Mucosa of stomach (tissue), 1 donor: Measurements from ENCODE around the gene PITX1.

Source experiments
- H3K27me3 ChIP-seq: one replicate; pipeline ENCODE4 v1.7.0; 2013; ENCODE audit warnings: mild to moderate bottlenecking, low read length; ENCODE audit not compliant: control insufficient read depth, insufficient read depth
- H3K36me3 ChIP-seq: one replicate; pipeline ENCODE4 v1.7.0; 2013; ENCODE audit warnings: low read length; ENCODE audit not compliant: control insufficient read depth, insufficient read depth
- H3K4me1 ChIP-seq: one replicate; pipeline ENCODE4 v1.7.0; 2013; ENCODE audit warnings: mild to moderate bottlenecking, low read length; ENCODE audit not compliant: control insufficient read depth, insufficient read depth
- H3K4me3 ChIP-seq: one replicate; pipeline ENCODE4 v1.7.0; 2013; ENCODE audit warnings: low read length
- H3K9ac ChIP-seq: one replicate; pipeline ENCODE4 v1.7.0; 2013; ENCODE audit warnings: mild to moderate bottlenecking, low read length, moderate library complexity
- H3K9me3 ChIP-seq: one replicate; pipeline ENCODE4 v1.7.0; 2013; ENCODE audit warnings: mild to moderate bottlenecking, low read length, moderate library complexity; ENCODE audit not compliant: control insufficient read depth
- donor health status: Pancreatic carcinoma.

Gene PITX1

DNA sequence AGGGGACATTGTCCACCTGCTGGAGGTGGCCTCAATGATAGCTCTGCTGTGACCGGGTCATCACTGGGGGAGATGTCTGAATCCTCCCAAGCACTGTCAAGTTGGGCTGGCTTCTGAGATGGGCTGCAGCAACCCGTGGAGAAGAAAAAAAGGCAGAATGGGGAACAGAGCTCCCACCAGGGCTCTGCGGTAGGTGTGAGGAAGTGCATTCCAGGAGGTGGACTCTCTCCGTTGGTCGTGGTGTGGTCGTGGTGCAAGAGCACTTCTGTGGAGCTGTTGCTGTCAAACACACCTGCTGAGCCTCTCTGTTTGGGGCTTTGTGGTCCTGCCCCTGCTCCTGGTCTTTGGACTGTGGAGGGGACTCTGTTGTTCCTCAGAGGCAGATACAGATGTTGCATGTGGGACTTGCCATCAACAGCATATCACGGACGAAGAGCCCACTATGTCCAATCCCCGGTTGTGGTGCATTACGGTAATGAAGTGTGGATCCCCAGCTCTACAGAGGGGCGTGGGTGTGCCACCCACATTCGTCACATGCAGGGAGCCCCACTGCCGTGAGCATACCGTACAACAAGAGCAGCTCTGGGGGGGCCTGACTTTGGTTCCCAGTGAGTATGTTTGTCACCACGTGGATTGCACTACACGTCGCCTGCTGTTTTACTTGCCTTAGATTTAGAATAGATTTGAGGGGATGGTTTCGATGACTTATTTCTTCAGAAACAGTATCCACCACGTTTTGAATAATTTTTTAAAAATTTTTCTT lies 36.0 kb upstream of the PITX1 start:
- no peaks in the 10 kb centered on the region for H3K36me3 ChIP-seq
- H3K4me1 ChIP-seq: peaks cover 13% of the 10 kb centered on the region
- no peaks in the 10 kb centered on the region for H3K27me3 ChIP-seq
- H3K4me3 ChIP-seq: no peak overlapping the region
- H3K9ac ChIP-seq: no peak overlapping the region
- no peaks in the 10 kb centered on the region for H3K9me3 ChIP-seq

DNA sequence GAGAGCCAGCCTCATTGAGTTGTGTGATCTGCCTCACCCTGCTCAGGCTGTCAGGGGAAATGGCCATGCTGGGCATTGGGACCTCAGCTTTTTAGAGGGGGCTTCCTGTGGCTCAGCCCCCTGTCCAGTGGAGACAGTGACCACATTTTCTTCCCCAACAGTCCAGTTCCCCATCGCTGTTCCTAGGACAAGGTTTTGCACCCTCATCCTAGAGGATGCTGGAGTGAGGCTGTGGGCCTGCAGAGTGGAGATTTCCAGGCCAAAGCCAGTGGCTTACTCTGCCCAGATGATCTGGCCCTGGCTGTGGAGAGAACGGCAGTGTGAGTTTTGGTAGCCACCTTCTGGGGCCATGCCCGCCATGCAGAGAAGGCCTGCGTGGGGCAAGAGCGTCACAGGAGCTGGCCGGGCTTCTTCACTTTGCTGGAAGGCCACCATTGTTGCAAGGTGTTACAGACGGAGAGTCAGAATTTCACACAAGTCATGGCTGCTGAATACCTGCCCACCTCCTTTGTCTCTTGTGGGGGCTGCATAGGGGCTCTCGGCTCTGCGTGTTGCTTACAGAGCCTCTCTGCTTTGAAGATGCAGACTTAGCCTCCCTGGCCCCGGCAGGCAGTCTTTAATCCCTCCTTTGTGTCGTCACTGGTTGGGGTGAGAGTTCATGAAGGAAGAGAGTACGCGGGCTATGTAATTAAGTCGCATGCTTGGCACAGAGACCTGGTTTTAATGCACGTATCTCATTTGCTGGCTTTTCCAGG lies 35.2 kb upstream of the PITX1 start:
- Histone ChIP-seq H3K9me3 (no peaks in the 10 kb centered on the region), H3K9ac (no peak overlapping the region), H3K36me3 (no peaks in the 10 kb centered on the region), H3K4me1 (peaks cover 13% of the 10 kb centered on the region), H3K27me3 (no peaks in the 10 kb centered on the region), H3K4me3 (no peak overlapping the region)

DNA sequence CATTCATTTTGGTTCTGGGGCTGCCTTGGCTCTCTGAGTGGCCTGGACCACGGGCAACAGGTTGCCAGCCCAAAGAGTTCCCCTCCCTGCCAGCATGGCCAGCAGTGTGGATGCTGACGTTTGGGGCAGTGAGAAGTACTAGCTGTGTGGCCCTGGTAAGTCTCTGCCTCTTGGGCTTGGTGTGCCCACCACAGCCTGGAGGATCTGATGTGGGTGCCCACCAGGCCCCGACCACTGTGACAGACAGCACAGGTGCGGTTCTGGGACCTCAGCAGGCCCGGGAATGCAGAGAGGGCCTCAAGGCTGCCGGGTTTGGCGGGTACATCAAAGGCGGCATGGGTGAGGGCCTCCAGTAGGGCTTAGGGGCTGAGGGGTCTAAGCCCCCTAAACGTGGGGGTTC lies 33.6 kb upstream of the PITX1 start:
- Histone ChIP-seq H3K9ac (no peak overlapping the region), H3K27me3 (no peaks in the 10 kb centered on the region), H3K4me1 (peaks cover 6% of the 10 kb centered on the region), H3K9me3 (no peaks in the 10 kb centered on the region), H3K4me3 (no peak overlapping the region), H3K36me3 (no peaks in the 10 kb centered on the region)

DNA sequence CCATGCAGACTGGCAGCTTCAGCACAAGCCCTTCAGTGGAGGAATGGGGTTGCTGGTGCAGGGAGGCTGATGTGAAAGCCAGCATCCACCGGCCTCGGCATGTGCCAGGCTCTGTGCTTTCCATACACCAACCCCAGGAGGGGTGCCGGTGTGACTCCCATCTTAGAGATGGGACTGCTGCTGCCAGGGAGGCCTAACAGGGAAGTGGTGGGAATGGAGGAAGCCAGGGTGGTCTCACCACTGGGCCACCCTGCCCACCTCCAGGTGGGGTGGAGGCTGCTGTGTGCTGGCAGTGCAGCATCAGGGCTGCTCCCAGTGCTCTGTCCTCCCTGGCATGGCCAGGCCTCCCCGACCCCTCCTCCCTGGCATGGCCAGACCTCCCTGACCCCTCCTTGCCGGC lies 32.8 kb upstream of the PITX1 start:
- no peaks in the 10 kb centered on the region for H3K36me3 ChIP-seq
- no peaks in the 10 kb centered on the region for H3K27me3 ChIP-seq
- H3K9ac ChIP-seq: no peak overlapping the region
- no peaks in the 10 kb centered on the region for H3K9me3 ChIP-seq
- H3K4me1 ChIP-seq: no peaks in the 10 kb centered on the region
- H3K4me3 ChIP-seq: no peak overlapping the region

DNA sequence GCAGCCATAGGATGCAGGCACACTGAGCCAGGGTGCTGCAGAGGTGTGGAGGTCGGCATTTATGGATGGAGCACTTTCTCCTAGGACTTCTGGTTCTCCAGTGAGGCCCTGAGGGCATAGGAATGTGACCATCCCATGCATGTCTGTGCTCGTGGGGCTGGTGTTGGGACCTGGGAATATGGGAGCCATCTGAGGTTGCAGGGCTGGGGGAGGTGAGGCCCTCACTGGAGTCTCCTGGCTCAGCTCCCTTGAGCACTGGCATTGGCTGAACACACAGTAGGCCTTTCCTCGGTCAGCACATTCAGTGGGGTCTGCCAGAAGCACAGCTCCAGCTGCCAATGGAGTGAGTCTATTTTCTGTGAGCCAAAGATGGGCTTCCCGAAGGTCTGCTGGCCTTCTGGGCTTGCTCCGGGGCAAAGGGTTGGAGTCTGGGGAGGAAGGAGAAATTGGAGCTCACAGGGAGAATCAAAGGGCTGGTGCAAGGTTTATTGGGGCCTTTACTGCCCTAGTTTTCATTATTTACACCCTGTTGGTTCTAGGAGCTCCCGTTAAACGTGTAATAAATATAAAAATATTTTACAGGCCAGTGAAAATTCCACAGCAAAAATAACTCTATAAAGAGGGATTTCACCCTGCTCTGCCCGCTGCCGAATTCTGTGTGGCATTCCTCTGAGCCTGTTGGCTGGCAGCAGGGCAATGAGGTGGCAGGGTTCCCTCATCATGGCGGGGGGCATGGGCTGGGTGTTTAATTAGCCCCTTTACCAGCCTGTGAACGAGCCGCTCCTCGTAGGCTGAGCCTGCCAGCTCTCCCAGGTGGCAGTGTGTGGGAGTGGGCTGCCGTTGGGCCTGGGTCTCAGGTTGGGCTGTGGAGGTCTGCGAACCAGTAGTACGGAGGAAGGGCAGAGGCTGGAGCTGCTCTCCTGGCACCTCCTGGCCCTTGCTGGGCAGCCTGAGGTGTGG lies 31.6 kb upstream of the PITX1 start:
- no peaks in the 10 kb centered on the region for H3K27me3 ChIP-seq
- H3K9ac ChIP-seq: no peak overlapping the region
- no peak overlapping the region for H3K4me3 ChIP-seq
- no peaks in the 10 kb centered on the region for H3K9me3 ChIP-seq
- H3K36me3 ChIP-seq: no peaks in the 10 kb centered on the region
- no peaks in the 10 kb centered on the region for H3K4me1 ChIP-seq

DNA sequence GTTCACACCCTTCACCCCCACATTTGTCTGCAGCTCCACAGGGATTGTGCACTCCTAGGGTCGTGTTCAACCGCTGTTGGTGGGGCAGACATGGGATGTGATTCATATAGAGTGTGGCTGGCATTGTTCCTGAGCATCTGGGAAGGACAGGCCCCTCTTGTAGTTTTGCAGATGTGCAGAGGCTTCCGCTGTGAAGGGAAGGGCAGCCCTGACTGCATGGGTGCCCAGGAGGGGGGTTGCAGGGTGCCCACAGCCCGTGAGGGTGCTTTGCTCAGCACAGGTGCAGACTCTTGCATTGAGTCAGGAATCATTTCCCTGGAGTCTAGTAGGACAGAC lies 30.2 kb upstream of the PITX1 start:
- no peak overlapping the region for H3K4me3 ChIP-seq
- no peaks in the 10 kb centered on the region for H3K9me3 ChIP-seq
- H3K27me3 ChIP-seq: no peaks in the 10 kb centered on the region
- no peaks in the 10 kb centered on the region for H3K4me1 ChIP-seq
- H3K36me3 ChIP-seq: no peaks in the 10 kb centered on the region
- H3K9ac ChIP-seq: no peak overlapping the region

DNA sequence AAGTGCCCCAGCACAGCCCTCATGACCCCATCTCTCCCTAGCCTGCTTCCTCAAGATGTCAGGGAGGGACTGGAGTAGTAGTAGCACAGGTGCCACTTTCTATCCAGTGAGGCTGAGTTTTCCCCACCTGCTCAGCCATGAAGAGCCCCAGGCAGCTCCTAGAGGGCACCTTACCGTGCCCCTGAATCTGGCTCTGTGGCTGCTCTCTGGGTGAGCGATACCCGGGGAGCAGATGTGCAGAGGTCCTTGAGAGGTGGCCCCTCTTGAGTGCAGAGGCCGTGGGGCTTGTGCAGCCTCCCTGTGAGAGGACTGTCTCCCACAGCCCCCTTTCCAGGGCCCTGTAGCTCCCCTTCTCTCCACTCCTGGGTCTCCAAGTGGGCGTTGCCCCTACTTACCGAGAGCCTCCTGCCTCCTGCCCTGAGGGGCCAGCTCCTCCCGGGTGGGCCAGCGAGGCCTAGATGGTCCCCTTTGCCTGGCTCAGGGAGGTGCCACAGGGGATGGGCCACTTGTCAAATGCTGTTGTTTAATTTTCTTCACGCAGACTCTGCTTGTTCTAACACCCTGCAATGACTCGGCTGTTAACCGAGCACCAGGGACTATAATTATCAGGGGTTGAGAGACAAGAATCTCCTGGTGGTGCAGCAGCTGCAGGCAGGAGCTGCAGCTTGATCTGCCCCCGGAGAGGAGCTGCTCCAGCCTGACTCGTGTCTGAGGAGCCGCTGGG lies 29.6 kb upstream of the PITX1 start:
- Histone ChIP-seq H3K9me3 (no peaks in the 10 kb centered on the region), H3K9ac (no peak overlapping the region), H3K27me3 (peaks cover 3% of the 10 kb centered on the region), H3K4me1 (no peaks in the 10 kb centered on the region), H3K4me3 (no peak overlapping the region), H3K36me3 (no peaks in the 10 kb centered on the region)

DNA sequence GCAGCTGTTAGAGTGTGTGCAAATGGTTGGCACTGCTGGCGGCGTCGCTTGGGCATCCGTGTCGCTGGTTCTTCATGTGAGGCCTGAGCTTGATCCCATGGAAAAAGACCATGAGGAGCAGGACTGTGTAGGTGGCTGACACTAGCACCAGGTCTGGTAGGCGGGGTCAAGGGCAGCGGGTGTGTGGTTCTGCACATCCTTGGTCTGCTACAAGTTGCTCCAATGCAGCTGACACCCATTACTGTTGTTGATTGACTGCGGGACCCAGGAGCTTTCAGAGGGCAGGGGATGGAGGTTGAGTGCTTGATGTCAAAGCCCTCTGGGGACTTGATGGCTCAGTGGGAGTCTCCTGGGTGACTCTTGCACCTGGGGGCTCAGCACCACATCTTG lies 29.0 kb upstream of the PITX1 start:
- peaks cover 4% of the 10 kb centered on the region for H3K27me3 ChIP-seq
- H3K4me3 ChIP-seq: no peak overlapping the region
- no peaks in the 10 kb centered on the region for H3K9me3 ChIP-seq
- H3K9ac ChIP-seq: no peak overlapping the region
- H3K4me1 ChIP-seq: no peaks in the 10 kb centered on the region
- no peaks in the 10 kb centered on the region for H3K36me3 ChIP-seq

DNA sequence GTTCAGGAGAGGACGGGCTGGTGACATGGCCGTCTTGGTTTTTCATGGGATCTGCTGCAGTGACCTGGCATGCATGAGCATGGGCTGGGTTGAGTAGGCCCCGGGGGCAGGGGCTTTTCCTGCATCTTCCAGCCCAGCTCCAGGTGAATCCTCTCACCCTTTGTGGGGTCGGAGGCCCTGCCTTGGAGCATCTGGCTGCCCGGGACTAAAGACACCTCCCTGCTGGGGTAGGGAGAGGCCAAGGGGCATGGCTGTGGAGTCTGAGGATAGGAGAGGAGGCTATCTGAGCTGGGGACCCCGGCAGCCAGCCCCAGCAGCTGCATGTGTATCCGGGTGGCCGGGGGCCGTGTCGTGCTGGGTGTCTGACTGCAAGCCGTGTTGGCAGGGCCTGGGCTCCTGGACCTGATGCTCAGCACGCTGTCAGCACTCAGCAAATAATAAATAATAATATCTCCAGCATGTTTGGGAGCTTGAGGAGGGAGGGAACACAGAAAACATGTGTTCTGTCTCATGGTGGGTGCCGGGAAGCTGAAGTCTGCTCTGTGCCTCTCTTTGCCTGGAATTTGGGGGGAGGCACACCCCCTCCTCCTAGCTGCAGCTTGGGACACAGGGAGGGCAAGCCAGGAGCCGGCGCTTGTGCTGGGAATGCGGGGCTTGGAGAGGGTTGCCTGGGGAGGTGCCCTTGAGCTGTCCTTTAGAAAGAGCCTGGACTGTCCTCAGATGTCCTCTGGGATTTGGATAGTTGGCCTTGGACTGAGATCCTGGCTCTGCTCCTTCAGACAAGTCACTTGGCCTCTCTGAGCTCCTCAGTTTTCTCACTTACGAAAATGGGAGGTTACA lies 28.4 kb upstream of the PITX1 start:
- no peaks in the 10 kb centered on the region for H3K36me3 ChIP-seq
- H3K9ac ChIP-seq: no peak overlapping the region
- no peak overlapping the region for H3K4me3 ChIP-seq
- peaks cover 4% of the 10 kb centered on the region for H3K27me3 ChIP-seq
- no peaks in the 10 kb centered on the region for H3K9me3 ChIP-seq
- no peaks in the 10 kb centered on the region for H3K4me1 ChIP-seq

DNA sequence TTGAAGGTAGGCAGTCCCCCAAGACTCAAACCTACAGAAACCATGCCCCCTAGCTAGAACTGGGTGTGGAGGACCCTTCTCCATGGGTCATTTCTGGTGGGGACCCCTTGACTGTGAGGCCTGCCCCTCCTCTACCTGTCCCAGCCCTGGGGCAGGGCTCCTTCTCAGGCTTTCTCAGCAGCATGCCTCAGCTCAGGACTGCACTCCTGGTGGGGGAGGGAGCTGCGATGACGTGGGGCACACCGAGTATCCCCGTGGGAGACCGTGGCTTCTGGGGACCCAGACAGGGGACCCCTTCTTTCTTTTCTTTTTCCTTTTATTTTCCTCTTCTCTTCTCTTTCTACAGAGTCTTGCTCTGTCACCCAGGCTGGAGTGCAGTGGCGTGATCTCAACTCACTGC lies 27.0 kb upstream of the PITX1 start:
- Histone ChIP-seq H3K36me3 (no peaks in the 10 kb centered on the region), H3K9me3 (no peaks in the 10 kb centered on the region), H3K9ac (no peak overlapping the region), H3K27me3 (peaks cover 4% of the 10 kb centered on the region), H3K4me1 (no peaks in the 10 kb centered on the region), H3K4me3 (no peak overlapping the region)

DNA sequence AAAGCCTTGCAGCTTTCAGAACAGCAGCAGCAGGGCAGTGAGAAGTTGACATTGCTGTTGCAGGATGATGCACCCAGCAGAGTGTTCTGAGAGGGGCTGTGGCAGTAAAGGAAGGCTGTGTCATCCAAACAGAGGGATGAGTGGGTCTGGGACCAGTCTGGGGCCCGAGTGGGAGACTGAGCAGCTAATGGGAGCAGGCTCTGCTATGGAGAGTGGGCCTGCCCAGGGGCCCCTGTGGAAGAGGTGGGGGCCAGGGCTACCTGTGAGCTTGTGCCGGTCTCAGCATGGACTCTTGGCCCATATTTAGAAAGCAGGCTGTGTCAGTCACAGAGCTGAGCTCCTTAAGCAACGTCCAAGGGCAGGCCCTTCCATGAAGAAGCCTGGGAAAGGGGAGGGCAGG lies 26.0 kb upstream of the PITX1 start:
- Histone ChIP-seq H3K4me1 (no peaks in the 10 kb centered on the region), H3K4me3 (no peak overlapping the region), H3K9ac (no peak overlapping the region), H3K9me3 (no peaks in the 10 kb centered on the region), H3K36me3 (no peaks in the 10 kb centered on the region), H3K27me3 (peaks cover 4% of the 10 kb centered on the region)
